Measurements from ENCODE around the gene EIF3A.
A peak's percentile ranks its signal among the peaks of the same experiment; 100 is the strongest.
"Not testable (repeated sequence)": the region's sequence is repeated elsewhere in the genome, so short reads cannot be mapped to it uniquely, and the experiment has no call there.

EIF3A gene

DNA sequence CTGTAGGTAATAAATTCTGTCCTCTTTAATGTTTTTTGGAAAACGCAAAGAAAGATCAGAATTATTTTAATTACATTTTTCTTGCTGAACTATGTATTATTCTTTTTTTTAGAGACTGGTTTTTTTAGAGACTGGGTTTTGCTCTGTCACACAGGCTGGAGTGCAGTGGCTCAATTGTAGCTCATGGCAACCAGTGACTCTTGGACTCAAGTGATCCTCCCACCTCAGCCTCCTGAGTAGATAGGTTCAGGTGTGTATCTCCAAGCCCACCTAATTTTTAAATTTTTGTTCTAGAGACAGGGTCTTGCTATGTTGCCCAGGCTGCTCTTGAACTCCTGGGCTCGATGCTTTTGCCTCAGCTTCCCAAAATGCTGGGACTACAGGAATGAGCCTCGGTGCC is 18.0 kb upstream of the EIF3A start:
- no peak for DNase-seq

DNA sequence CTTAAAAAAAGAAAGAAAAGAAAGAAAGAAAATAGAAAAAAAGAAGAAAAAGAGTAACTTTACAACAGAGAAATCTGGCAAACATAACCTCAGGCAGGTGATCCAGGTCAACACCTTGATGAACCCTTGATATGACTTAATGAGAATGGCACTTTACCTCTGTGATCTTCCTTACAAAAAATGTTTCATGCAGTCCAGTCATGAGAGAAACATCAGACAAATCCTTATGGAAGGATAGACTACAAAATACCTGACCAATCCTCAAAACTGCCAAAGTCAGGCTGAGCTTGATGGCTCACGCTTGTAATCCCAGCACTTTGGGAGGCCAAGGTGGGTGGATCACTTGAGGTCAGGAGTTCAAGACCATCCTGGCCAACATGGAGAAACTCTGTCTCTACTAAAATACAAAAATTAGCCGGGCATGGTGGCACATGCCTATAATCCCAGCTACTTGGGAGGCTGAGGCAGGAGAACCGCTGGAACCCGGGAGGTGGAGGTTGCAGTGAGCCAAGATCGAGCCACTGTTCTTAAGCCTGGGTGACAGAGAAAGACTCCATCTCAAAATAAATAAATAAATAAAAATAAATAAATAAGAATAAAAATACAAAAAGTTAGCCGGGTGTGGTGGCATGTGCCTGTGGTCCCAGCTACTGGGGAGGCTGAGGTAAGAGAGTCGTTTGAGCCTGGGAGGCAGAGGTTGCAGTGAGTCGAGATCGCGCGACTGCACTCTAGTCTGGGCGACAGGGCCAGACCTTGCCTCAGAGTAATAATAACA is 16.2 kb upstream of the EIF3A start:
- not testable (repeated sequence) for DNase-seq

DNA sequence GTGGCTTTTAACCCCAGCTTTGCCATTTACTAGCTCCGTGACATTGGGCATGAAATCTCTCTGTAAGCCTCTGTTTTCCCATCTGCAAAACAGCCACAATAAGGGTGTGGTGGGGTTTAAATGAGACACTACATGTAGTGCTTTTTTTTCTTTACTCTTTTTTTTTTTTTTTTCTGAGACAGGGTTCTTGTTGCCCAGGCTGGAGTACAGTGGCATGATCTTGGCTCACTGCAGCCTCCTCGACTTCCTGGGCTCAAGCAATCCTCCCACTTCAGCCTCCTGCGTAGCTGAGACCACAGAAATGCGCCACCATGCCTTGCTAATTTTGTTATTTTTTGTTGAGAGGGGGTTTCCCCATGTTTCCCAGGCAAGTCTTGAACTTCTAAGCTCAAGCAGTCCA is 15.0 kb upstream of the EIF3A start:
- peak; percentile 39 for DNase-seq

DNA sequence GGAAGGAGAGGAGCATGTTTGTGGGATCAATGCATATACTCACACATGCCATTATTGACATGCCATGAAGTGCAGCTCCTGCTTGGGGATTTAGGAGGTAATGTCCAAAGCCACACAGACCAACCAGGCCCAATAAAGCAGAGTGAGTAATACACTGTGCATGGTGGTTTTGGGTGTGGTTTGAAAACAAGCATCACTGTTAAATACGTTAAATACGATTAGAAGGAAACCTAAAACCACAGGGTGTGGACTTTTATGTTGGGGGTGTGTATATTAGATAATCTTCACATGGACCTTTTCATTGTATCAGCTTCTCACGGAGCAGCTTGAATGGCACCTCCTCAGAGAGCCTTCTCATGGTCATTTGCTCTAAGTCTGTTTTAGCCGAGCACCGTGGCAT is 10.4 kb upstream of the EIF3A start:
- peak; percentile 84 for DNase-seq

DNA sequence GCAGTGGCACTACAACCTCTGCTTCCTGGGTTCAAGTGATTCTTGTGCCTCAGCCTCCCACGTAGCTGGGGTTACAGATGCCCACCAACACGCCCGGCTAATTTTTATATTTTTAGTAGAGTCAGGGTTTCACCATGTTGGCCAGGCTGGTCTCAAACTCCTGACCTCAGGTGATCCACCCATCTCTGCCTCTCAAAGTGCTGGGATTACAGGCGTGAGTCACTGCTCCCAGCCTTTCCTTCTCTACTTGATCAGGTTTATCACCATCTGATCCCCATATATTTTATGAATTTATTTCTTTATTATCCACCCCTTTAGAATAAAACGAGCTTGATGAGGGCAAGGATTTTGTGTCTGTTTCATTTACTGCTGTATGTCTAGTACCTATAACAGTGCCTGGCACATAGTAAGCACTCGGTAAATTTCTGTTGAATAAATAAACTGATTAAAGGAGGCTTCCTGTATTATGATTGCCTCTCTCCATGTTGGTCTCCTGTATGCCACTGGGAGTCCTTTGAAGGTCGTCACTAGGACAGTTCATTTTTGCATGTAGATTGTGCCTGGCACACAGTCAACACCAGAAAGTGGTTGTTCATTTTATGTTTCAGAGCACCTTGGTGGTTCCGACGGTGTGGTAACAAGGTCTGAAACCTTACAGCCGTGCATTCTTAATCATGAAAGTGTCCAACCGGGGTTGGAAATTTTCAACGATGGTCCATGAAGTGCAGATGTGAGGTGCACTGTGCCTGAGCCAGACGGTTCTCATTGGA is 9.6 kb upstream of the EIF3A start:
- DNase-seq, result peak; percentile 62

DNA sequence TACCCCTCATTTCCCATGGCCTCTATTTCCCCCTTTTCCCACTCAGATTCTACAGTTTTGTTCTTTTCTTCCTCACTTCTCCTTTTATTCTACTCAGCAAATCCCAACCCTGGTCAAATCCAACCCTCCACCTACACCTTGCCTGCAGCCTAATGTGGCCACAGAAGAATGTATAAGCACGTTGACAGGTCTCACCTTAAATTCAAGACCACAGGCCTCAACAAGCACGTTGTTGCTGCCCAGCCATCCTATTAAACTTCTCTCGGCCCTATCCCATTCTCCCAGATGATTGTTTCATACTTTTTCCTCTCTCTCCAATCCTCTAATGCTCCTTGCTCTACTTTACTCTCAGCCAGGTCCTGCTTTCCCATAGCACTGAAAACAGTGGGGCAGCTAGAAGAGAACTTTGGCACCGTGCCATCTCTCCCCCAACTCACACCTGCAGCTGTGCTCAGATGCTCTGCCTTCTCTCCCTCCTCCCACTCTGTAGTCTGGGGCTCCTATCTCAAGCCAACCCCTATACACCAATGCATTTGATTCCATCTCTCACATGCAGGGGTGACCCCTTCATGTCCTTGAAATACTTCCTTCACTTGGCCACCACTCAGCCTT is 6.8 kb upstream of the EIF3A start:
- DNase-seq, result no peak

DNA sequence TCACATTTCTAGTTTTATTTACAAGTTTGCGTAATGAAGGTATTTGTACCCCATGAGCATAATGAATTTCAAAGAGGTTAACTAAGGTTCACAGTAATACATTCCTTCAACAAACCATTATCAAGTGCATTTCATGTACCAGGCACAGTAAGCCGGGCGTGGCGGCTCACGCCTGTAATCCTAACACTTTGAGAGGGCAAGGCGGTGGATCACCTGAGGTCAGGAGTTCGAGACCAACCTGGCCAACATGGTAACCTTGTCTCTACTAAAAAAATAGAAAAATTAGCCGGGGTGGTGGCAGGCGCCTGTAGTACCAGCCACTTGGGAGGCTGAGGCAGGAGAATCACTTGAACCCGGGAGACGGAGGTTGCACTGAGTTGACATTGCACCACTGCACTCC is 4.3 kb upstream of the EIF3A start:
- no peak for DNase-seq

DNA sequence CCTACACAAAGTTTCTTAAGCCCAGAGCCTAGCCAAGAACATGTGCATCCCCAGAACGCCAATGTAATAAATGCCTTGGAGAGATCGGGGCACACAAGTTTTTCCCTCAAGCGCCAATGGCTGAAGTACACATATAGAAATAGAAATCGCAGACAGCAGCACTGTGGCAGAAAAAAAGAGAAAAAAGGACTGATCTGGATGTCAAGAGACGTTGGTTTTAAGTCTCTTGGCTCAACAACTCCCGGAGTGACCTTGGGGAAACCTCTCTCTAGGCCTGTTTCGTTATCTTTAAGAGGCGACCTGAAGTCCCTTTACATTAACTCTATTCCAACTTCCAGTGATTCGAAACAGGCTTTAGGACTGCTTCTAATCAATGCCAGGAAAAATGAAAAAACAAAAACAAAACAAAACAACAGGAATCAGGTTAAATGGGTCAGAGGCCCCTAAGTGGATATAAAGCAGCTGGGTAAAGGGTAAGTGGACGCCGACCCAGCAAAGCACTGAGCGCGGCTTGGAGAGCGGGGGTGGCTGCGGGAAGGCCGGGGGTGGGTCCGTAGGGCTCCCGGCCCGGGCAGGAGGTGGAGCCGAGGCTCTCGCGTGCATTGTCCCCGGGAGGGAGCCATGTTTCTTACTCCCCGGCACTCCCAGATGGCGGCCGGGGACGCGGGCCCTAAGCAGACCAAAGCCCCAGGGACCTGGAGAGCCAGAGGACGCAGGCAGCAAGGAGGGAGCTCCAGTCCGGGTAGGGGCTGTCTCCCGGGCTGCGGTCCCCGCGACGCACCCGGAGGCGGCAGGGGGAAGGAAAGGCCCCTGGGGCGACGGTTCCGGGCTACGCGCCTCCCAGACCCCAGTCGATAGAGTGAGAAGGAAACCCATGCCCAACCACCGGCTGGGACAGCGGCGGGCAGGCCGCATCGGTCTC is 757 bp downstream of the EIF3A start:
- peak; percentile 65 for DNase-seq

DNA sequence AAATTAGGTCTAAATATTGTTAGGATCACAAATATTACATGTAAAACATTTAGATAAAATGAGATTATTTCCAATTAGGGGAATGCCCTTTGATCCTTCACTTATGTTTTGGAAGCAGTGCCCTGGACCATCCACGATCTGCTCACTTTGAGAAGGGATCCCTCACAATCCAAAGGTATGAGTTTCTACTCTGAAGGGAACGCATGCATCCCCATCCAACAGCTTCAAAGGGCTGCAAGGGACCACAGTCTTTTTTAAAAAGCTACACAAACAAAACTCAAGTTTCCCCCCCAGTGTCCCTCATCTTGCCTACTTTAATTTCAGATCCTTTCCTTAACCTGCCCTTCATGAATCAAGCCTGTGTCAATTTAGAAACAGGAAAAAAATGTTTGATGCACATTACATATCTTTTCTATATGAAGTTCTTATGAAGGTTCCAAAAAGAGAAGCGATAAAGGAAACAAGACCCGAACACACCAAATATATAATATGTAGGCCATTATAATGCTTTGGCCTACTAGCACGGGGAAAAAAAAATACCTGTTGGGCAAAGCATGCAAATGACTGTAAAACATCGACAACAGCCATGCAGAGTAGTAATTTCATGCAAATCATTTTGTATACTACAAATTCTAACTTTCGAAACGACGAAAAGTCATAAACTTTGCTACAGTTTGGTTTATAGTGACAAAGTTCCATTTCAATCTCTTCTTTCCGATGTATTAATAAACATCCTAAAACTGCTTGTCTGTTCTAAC is 2.0 kb downstream of the EIF3A start:
- DNase-seq, result no peak

DNA sequence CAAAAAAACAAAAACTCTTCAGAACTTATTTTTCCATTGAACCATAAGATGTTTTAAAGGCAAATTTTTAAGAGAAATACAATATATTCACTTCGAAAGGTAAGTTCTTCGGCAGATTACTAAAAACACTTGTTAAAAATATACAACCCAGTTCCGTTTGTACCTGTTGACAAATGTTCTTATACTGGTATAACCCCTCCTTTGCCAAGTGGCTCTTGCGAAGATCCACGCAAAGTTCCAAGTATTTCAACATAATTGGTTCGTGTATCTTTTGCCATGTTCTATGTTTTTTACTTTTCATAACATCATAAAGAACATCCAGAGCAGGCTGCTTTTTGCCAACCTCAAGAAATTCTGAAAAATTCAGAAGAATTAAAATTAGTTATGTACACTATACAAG is 7.0 kb downstream of the EIF3A start:
- no peak for DNase-seq

DNA sequence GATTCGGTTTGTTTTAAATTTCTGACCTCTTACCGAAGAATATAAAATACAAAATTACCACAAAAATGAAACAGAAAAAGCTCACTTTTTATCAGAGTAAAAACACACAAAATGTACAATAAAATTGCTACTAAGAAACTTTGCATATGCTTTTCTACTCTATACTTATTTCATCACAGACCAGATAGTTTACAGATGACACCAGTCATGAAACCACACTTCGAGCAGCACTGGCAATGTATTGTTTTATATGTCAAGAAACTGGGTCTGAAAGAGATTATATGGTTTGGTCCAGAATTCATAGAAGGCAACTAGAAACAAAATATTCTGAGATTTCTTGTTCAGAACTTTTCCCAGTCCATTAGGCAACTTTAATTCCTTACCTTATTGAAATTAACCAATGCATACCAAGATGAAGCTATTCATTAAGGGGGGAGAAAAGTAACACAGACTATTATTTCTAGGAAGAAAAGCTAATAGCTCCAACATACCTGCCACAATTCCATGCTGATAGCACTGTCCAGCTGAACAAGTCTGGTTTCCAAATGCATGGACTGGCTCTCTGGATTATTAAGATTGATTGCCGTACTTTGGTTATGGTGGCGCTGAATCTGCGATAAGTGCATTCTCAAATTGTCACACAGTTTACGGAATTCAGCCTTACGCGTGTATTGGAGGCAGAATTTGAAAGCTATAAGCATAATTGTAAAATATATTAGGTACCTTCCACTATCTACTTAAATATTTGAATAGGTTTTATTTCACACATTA is 10.0 kb downstream of the EIF3A start:
- DNase-seq, result no peak

DNA sequence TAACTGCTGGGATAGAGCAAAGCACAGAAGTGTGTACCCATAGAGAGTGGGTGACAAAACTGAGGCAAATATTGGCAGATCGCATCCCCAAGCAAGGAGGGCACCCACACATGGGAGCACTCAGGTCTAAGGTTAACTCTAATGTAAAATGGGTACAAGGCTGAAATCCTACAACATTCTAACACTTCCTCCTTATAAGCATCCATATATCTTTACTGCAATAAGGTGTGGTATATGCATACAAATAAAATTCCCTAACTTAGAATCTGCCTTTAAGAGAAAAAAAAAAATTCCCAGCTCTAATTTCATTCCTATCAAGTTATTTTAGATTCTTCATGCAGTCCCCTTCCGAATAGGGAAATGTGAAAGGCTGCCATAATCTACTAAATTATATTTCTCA is 18.7 kb downstream of the EIF3A start:
- DNase-seq, result no peak

DNA sequence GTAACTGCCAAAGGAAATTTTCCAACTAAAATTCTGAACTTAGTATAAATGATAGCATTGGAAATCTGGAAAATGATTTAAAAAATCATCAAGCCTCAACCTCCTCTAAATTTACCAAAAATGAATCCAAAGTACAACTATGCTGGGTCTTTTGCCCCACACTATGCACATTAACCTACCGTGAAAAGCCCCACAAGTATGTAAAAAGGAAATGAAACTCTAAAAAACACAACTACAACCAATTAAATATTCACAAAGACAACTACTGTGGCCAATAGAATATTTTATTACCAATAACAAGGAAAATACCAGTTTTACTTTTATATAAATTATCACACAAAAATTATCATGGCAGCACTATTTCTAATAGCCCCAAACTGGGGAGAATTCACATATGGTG is 19.3 kb downstream of the EIF3A start:
- no peak for DNase-seq

DNA sequence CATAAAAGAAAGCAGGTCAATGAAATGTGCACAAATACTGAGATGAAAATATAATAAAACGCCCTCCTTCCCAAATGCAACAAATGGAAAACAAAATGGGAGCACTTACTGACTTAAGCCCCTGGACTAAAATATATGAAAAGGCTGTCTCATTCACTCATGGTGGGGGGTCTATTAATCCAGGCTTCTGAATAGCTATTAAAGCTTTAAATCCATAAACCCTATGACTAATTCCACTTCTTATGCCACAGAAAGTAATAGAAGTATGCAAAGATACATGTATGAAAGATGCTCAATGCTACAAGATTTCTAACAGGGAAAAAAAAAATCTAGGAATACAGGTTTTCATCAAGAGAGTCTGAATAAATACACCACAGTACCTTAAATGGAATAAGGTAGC is 20.5 kb downstream of the EIF3A start:
- no peak for DNase-seq

DNA sequence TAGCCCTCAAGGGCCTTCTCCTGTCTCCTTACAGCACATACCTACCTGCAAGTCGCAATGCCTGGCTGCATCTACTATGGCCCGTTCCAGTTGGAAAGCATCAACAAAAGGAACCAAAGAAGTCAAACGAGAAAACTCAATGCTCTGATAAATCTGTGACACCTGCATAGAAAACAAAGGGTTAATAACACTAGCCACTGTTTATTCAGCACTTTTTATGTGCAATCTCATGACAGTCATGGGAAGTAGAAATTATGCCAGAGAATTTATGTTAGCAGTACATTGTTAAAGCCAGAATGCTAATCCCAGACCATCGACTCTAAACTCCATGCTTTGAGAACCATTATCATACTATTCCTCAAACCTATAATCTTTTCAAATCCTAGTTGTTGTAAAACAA is 21.1 kb downstream of the EIF3A start:
- DNase-seq, result no peak

DNA sequence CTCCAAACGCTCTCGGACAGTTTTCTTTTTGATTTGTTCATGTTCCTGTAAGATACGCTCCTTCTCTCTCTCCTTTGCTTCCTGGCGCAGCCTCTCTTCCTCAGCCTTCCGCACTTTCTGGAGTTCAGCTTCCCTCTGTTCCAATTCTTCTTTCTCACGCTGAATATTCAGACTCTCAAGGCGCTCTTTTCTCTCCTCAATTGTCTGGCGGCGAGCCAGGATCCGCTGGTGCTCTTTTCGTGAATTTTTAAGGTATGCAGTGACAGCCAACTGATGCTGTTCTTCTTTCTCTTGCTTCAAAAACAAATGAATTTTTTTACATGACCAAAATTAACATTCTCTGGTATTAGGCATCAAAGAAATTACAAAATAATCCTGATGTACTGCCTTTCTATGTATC is 22.6 kb downstream of the EIF3A start:
- DNase-seq, result no peak

DNA sequence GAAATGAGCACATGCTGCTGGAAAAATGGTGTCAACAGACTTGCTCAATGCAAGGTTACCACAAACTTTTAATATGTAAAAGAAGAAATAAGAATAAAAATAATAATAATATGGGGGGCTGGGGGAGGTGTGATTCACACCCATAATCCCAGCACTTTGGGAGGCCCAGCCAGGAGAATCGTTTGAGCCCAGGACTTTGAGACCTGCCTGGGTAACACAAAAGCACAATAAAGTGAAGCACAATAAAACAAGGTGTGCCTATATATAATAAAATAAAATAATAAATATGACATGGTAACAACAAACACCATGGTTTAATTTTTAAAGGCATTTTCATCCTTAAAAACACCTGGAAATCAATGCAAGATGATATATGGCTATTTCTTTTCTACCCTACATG is 25.1 kb downstream of the EIF3A start:
- no peak for DNase-seq

DNA sequence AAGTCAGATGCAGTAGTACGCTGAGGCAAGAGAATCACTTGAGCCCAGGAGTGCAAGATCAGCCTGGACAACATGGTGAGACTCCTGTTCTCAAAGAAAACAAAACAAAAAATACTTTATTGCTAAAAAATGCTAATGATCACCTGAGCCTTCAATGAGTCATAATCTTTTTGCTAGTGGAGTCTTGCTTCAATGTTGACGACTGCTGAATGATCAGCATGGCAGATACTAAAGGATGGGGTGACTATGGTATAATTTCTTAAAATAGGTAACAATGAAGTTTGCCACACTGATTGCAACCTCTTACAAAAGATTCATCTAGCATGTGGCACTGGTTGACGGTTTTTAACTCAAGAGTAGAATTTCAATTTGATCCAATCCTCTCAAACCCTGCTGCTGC is 28.8 kb downstream of the EIF3A start:
- no peak for DNase-seq

DNA sequence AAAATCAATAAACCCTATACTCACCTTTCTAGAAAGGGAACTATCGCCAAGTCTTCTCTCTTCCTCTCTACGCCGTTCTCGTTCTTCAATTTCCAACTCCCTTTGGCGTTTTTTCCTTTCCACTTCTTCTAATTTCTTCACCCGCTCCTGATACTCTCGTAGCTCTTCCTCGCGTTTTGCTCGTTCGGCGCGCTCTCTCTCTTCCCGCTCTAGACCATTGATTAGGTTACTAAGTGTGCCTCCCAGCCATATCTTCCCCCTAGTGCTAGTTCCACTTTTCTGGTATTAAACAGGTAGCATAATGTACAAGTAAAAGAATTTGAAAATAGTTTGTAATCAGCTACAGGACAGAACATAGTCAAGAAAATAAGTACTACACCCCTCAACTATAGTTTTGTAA is 30.8 kb downstream of the EIF3A start:
- DNase-seq, result no peak

DNA sequence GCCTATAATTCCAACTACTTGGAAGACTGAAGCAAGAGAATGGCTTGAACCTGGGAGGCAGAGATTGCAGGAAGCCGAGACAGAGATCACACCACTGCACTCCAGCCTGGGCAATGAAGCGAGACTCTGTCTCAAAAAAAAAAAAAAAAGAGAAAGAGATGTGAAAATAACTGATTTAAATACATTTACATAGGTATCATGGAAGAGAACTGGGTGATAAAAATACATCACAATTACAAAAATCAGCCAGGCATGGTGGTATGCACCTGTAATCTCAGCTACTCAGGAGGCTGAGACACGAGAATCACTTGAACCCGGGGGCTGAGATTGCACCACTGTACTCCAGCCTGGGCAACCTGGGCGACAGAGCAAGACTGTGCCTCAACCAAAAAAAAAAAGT is 31.3 kb downstream of the EIF3A start:
- DNase-seq, result no peak

DNA sequence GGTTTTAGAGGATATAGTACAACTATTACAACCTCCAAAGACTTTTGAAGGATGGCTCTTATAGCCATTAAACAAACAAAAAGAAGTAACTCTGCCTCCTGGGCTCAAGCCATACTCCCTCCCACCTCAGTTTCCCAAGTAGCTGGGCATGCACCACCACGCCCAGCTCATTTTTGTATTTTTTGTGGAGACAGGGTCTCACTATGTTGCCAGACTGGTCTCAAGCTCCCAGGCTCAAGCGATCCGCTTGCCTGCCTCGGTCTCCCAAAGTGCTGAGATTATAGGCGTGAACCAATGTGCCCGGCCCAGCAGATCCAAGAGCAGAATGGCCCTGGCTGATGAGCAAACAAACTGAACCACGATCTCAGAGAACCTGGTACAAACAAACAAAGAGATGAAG is 35.1 kb downstream of the EIF3A start:
- no peak for DNase-seq

DNA sequence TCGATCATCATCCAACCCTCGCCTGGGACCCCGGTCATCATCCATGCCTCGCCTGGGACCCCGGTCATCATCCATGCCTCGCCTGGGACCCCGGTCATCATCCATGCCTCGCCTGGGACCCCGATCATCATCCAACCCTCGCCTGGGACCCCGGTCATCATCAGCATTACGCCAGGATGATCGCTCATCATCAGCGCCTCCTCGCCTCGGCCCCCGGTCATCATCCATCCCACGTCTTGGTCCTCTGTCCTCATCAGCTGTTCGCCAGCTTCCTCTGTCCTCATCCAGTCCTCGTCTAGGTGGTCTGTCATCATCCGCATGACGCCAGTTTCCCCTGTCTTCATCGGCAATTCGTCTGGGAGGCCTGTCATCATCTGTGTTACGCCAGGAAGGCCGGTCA is 38.4 kb downstream of the EIF3A start:
- DNase-seq, result no peak
